IMR-90 (cell line): ENCODE measurements around the gene TLNRD1. TPM values are rescaled to one million over a fixed set of nuclear protein-coding genes. Genes with fewer than 3 reads are reported as not detected.

Experiments
- ATAC-seq: fragments of 200-7000 bp; cut with Tn5 transposase; 2 replicates; pipeline ENCODE4 v1.9.1; 2020; ENCODE audit warnings: low read depth, mild to moderate bottlenecking, moderate library complexity
- BruUV-seq: library from RNA; stranded (reverse); fragments of 400-500 nt; replicated peaks from 2 replicates; lab custom pipeline; 2021; lab: Mats Ljungman, UMichigan
- CTCF ChIA-PET: fragments of 300-600 bp; formaldehyde crosslinking; extraction: SDS; loops from one replicate; lab custom pipeline; 2021; ENCODE audit warnings: antibody characterized with exemption; lab: Yijun Ruan, JAX
- POLR2A ChIA-PET: fragments of 300-600 bp; sonication (Branson Sonifier 250); formaldehyde crosslinking; loops from one replicate; lab custom pipeline; 2022; ENCODE audit warnings: antibody characterized with exemption; ENCODE audit not compliant: unreplicated experiment; lab: Charles Lee
- DNase-seq: peaks from one replicate; pipeline ENCODE4 v3.0.0; 2013
- H2AFZ ChIP-seq: replicated peaks from 2 replicates; pipeline ENCODE3; 2013; ENCODE audit warnings: low read length, mild to moderate bottlenecking; ENCODE audit not compliant: poor library complexity
- H2AK5ac ChIP-seq: 2 replicates; pipeline ENCODE4 v1.6.1; 2013; ENCODE audit warnings: low read depth, low read length, inconsistent platforms
- H2AK9ac ChIP-seq: replicated peaks from 2 replicates; pipeline ENCODE3; 2013; ENCODE audit warnings: mild to moderate bottlenecking, low read depth, low read length, moderate library complexity; ENCODE audit not compliant: poor library complexity
- H2BK120ac ChIP-seq: 2 replicates; pipeline ENCODE4 v1.6.1; 2013; ENCODE audit warnings: low read depth, low read length, inconsistent platforms
- H2BK15ac ChIP-seq: 3 replicates; pipeline ENCODE4 v1.6.1; 2013; ENCODE audit warnings: low read depth, low read length, inconsistent platforms
- H2BK20ac ChIP-seq: 2 replicates; pipeline ENCODE4 v1.6.1; 2013; ENCODE audit warnings: low read depth, mild to moderate bottlenecking, inconsistent platforms, low read length, moderate library complexity
- H2BK5ac ChIP-seq: 2 replicates; pipeline ENCODE4 v1.6.1; 2013; ENCODE audit warnings: mild to moderate bottlenecking, low read depth, low read length, inconsistent platforms; ENCODE audit not compliant: poor library complexity, severe bottlenecking
- H3K14ac ChIP-seq: replicated peaks from 2 replicates; pipeline ENCODE4 v1.6.1; 2013; ENCODE audit warnings: low read depth, low read length, inconsistent platforms
- H3K18ac ChIP-seq: 2 replicates; pipeline ENCODE4 v1.6.1; 2013; ENCODE audit warnings: low read depth, low read length, control low read depth
- H3K23ac ChIP-seq: 2 replicates; pipeline ENCODE4 v1.6.1; 2013; ENCODE audit warnings: low read depth, low read length, inconsistent platforms
- H3K27ac ChIP-seq: 2 replicates; pipeline ENCODE4 v1.5.1; 2013; ENCODE audit warnings: mild to moderate bottlenecking, control low read depth, low read length; ENCODE audit not compliant: insufficient read depth
- H3K27me3 ChIP-seq: 2 replicates; pipeline ENCODE4 v1.6.1; 2013; ENCODE audit warnings: low read length; ENCODE audit not compliant: control insufficient read depth, insufficient read depth
- H3K36me3 ChIP-seq: 2 replicates; pipeline ENCODE4 v1.6.1; 2013; ENCODE audit warnings: low read length, mixed read lengths; ENCODE audit not compliant: control insufficient read depth, insufficient read depth
- H3K4ac ChIP-seq: 2 replicates; pipeline ENCODE4 v1.6.1; 2013; ENCODE audit warnings: low read depth, low read length, inconsistent platforms
- H3K4me1 ChIP-seq: 2 replicates; pipeline ENCODE4 v1.6.1; 2013; ENCODE audit warnings: low read length, mixed read lengths; ENCODE audit not compliant: control insufficient read depth, insufficient read depth
- H3K4me2 ChIP-seq: 2 replicates; pipeline ENCODE4 v1.6.1; 2013; ENCODE audit warnings: low read depth, mild to moderate bottlenecking, control low read depth, low read length, moderate library complexity
- H3K4me3 ChIP-seq: 2 replicates; pipeline ENCODE4 v1.5.1; 2013; ENCODE audit warnings: low read depth, mild to moderate bottlenecking, control low read depth, low read length, moderate library complexity; ENCODE audit not compliant: insufficient read depth
- H3K56ac ChIP-seq: 2 replicates; pipeline ENCODE4 v1.6.1; 2013; ENCODE audit warnings: low read length, inconsistent platforms; ENCODE audit not compliant: insufficient read depth; ENCODE audit errors: extremely low read depth
- H3K79me1 ChIP-seq, 2 experiments: 2 replicates each; pipeline ENCODE4 v1.6.1; 2013; ENCODE audit warnings: low read length in 2 of 2, inconsistent platforms in 1 of 2, low read depth in 1 of 2
- H3K9ac ChIP-seq: 2 replicates; pipeline ENCODE4 v1.6.1; 2013; ENCODE audit warnings: low read depth, low read length, control low read depth
- H3K9me1 ChIP-seq: 2 replicates; pipeline ENCODE4 v1.6.1; 2013; ENCODE audit warnings: low read length, inconsistent platforms; ENCODE audit not compliant: insufficient read depth
- H3K9me3 ChIP-seq: 2 replicates; pipeline ENCODE4 v1.6.1; 2013; ENCODE audit warnings: low read length; ENCODE audit not compliant: control insufficient read depth, insufficient read depth
- H4K20me1 ChIP-seq: 2 replicates; pipeline ENCODE4 v1.6.1; 2013; ENCODE audit warnings: low read length, inconsistent platforms; ENCODE audit not compliant: insufficient read depth
- H4K5ac ChIP-seq: 2 replicates; pipeline ENCODE4 v1.6.1; 2013; ENCODE audit warnings: mild to moderate bottlenecking, low read depth, low read length, control low read depth
- H4K8ac ChIP-seq, 2 experiments: 2 replicates each; pipeline ENCODE4 v1.6.1; 2013; ENCODE audit warnings: low read depth in 2 of 2, low read length in 2 of 2, control low read depth in 1 of 2, inconsistent platforms in 1 of 2
- H4K91ac ChIP-seq: 2 replicates; pipeline ENCODE4 v1.6.1; 2013; ENCODE audit warnings: low read depth, low read length, inconsistent platforms; ENCODE audit not compliant: insufficient read depth
- BHLHE40 ChIP-seq: fragments of 150-350 bp; IDR thresholded peaks from 2 replicates; pipeline ENCODE4 v1.6.1; 2016; ENCODE audit warnings: mild to moderate bottlenecking, low read depth, low read length
- CEBPB ChIP-seq: IDR thresholded peaks from 2 replicates; pipeline ENCODE4 v1.6.1; 2012; ENCODE audit warnings: low read depth, low read length, improper control_type of control experiment
- CHD1 ChIP-seq: IDR thresholded peaks from 2 replicates; pipeline ENCODE4 v1.6.1; 2012; ENCODE audit warnings: low read depth, low read length, improper control_type of control experiment
- FOS ChIP-seq: fragments of 150-350 bp; IDR thresholded peaks from 2 replicates; pipeline ENCODE4 v1.6.1; 2016; ENCODE audit warnings: low read depth, low read length
- MAFK ChIP-seq: IDR thresholded peaks from 2 replicates; pipeline ENCODE4 v1.6.1; 2012; ENCODE audit warnings: low read depth, low read length, improper control_type of control experiment
- MAZ ChIP-seq: IDR thresholded peaks from 2 replicates; pipeline ENCODE4 v1.6.1; 2012; ENCODE audit warnings: low read depth, mild to moderate bottlenecking, low read length, improper control_type of control experiment, moderate library complexity, borderline replicate concordance
- MXI1 ChIP-seq: IDR thresholded peaks from 2 replicates; pipeline ENCODE4 v1.6.1; 2012; ENCODE audit warnings: low read depth, mild to moderate bottlenecking, low read length, moderate library complexity, borderline replicate concordance
- NFE2L2 ChIP-seq: fragments of 150-350 bp; IDR thresholded peaks from 2 replicates; pipeline ENCODE4 v1.6.1; 2016; ENCODE audit warnings: low read depth, mild to moderate bottlenecking, low read length
- RAD21 ChIP-seq: IDR thresholded peaks from 2 replicates; pipeline ENCODE4 v1.6.1; 2012; ENCODE audit warnings: low read length, improper control_type of control experiment
- RCOR1 ChIP-seq: IDR thresholded peaks from 2 replicates; pipeline ENCODE4 v1.6.1; 2012; ENCODE audit warnings: mild to moderate bottlenecking, low read length, improper control_type of control experiment; ENCODE audit not compliant: insufficient replicate concordance
- RFX5 ChIP-seq: IDR thresholded peaks from 2 replicates; pipeline ENCODE4 v1.8.0; 2012; ENCODE audit warnings: low read depth, mild to moderate bottlenecking, low read length, moderate library complexity
- SMC3 ChIP-seq: fragments of 150-350 bp; IDR thresholded peaks from 2 replicates; pipeline ENCODE4 v1.6.1; 2016; ENCODE audit warnings: low read depth, mild to moderate bottlenecking, antibody characterized with exemption, low read length, moderate library complexity
- WGBS, 2 experiments: methylation state at CpG; one replicate each; pipeline versions ENCODE4 v1.1.5 to v1.1.7; 2013; ENCODE audit warnings: missing lambda C conversion rate in 2 of 2; ENCODE audit not compliant: insufficient read length in 1 of 2; ENCODE audit errors: extremely low coverage in 2 of 2; 5-methylcytosine and 5-hydroxymethylcytosine counted together
- dilution Hi-C: fragments of 300-500 bp; cut with HindIII; formaldehyde crosslinking; loops from one replicate; pipeline ENCODE4 v1.14.3; 2018; ENCODE audit warnings: low sequenced_read_pairs; ENCODE audit not compliant: unreplicated experiment
- in situ Hi-C: fragments of 300-500 bp; cut with MboI; formaldehyde crosslinking; loops from 3 replicates; pipeline ENCODE4 v1.14.3; 2019; ENCODE audit warnings: low sequenced_read_pairs, inconsistent platforms, mixed read lengths
- intact Hi-C: fragments of 100-400 bp; cut with micrococcal nuclease; formaldehyde crosslinking; loops from 2 replicates; pipeline ENCODE4 v1.10.0; 2022
- polyA plus RNA-seq, 3 experiments: library from polyadenylated mRNA; depleted of rRNA; stranded (reverse); fragments of >200 nt; gene quantifications; 2 replicates each; pipeline ENCODE4 v1.2.3, GENCODE V29; 2012; ENCODE audit warnings: low replicate concordance in 1 of 3
- total RNA-seq: library from RNA; depleted of rRNA; stranded (reverse); fragments of >200 nt; gene quantifications from 2 replicates; pipeline ENCODE4 v1.2.3, GENCODE V29; 2012
- TF ChIP-seq, protein P1 (sequence below): fragments of 150-350 bp; IDR thresholded peaks from 2 replicates; pipeline ENCODE4 v1.6.1; 2017; ENCODE audit warnings: mild to moderate bottlenecking, antibody characterized with exemption, low read length, low read depth
- TF ChIP-seq, protein P2 (sequence below): fragments of 150-350 bp; IDR thresholded peaks from 2 replicates; pipeline ENCODE4 v1.6.1; 2016; ENCODE audit warnings: low read depth, mild to moderate bottlenecking, low read length, moderate library complexity, borderline replicate concordance
- TF ChIP-seq, protein P3 (sequence below): conservative IDR thresholded peaks from 2 replicates; pipeline ENCODE4 v1.5.1; 2012; ENCODE audit warnings: mild to moderate bottlenecking, low read depth, low read length, improper control_type of control experiment

Gene TLNRD1
- total and polyA plus RNA-seq, 2 of the 4 experiments (the other 2 are of a cell fraction), result 2.2 to 6.8 TPM

DNA sequence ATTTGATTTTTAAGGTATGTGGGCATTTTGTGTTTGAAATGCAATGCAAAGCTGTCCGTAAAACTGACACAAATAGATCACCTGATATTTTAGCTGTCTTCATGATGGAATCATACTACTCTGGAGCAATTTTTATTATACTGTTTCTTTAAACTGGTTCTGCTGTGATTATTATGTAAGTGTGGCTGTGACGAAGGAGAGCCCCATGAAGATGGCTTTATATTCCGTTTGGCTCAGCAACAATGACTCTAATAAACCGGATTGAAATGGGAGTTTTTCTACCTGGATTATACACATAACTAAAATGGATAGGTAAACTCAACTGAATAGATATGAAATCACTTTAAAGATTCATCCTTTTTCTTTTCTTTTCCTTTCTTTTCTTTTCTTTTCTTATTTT, 9.4 kb downstream of the TLNRD1 start:
- ChIA-PET CTCF (no interaction called here), POLR2A (no interaction called here)
- H4K5ac ChIP-seq, result no peak overlapping the region
- no peak overlapping the region for H4K91ac ChIP-seq
- H3K4me1 ChIP-seq, result no peaks in the 10 kb centered on the region
- in situ Hi-C loops, result no loop called here
- no peak overlapping the region for H2BK15ac ChIP-seq
- no peak overlapping the region for H3K4me3 ChIP-seq
- ATAC-seq (no peak), DNase-seq (no peak)
- no peak overlapping the region for H3K4me2 ChIP-seq
- H2AK5ac ChIP-seq, result no peak overlapping the region
- dilution Hi-C loops, result no loop called here
- no peak overlapping the region for H3K18ac ChIP-seq
- intact Hi-C loops, result no loop called here
- no peak overlapping the region for H3K9ac ChIP-seq
- no peak overlapping the region for H2BK5ac ChIP-seq
- no peak overlapping the region for H2BK20ac ChIP-seq
- H3K14ac ChIP-seq, result no peak overlapping the region
- H3K23ac ChIP-seq, result no peak overlapping the region
- no peak overlapping the region for H3K4ac ChIP-seq
- H4K8ac ChIP-seq, result no peak overlapping the region
- no TSS peak for BruUV-seq
- H2AFZ ChIP-seq, result no peak overlapping the region
- H4K20me1 ChIP-seq, result peaks cover 9% of the 10 kb centered on the region; the same call in 1 of the 2 replicates
- no peak overlapping the region for H2BK120ac ChIP-seq
- no peaks in the 10 kb centered on the region; the same call in 1 of the 2 replicates for H3K36me3 ChIP-seq
- no peak overlapping the region for H3K27ac ChIP-seq
- TF ChIP-seq MAZ (no peak), SMC3 (no peak), MXI1 (no peak), BHLHE40 (no peak), MAFK (no peak), RCOR1 (no peak), FOS (no peak), CEBPB (no peak), RFX5 (no peak), CHD1 (no peak), RAD21 (no peak), NFE2L2 (no peak)
- TF ChIP-seq, protein P1, sequence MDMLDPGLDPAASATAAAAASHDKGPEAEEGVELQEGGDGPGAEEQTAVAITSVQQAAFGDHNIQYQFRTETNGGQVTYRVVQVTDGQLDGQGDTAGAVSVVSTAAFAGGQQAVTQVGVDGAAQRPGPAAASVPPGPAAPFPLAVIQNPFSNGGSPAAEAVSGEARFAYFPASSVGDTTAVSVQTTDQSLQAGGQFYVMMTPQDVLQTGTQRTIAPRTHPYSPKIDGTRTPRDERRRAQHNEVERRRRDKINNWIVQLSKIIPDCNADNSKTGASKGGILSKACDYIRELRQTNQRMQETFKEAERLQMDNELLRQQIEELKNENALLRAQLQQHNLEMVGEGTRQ, result no peak
- TF ChIP-seq, protein P2, sequence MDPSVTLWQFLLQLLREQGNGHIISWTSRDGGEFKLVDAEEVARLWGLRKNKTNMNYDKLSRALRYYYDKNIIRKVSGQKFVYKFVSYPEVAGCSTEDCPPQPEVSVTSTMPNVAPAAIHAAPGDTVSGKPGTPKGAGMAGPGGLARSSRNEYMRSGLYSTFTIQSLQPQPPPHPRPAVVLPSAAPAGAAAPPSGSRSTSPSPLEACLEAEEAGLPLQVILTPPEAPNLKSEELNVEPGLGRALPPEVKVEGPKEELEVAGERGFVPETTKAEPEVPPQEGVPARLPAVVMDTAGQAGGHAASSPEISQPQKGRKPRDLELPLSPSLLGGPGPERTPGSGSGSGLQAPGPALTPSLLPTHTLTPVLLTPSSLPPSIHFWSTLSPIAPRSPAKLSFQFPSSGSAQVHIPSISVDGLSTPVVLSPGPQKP, result no peak
- TF ChIP-seq, protein P3, sequence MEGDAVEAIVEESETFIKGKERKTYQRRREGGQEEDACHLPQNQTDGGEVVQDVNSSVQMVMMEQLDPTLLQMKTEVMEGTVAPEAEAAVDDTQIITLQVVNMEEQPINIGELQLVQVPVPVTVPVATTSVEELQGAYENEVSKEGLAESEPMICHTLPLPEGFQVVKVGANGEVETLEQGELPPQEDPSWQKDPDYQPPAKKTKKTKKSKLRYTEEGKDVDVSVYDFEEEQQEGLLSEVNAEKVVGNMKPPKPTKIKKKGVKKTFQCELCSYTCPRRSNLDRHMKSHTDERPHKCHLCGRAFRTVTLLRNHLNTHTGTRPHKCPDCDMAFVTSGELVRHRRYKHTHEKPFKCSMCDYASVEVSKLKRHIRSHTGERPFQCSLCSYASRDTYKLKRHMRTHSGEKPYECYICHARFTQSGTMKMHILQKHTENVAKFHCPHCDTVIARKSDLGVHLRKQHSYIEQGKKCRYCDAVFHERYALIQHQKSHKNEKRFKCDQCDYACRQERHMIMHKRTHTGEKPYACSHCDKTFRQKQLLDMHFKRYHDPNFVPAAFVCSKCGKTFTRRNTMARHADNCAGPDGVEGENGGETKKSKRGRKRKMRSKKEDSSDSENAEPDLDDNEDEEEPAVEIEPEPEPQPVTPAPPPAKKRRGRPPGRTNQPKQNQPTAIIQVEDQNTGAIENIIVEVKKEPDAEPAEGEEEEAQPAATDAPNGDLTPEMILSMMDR, result no peak
- H3K27me3 ChIP-seq, result no peaks in the 10 kb centered on the region
- peaks cover 14 to 61% of the 10 kb centered on the region in 2 experiments for H3K79me1 ChIP-seq
- peaks cover 3% of the 10 kb centered on the region for H3K9me1 ChIP-seq
- no CpG with 5 or more reads among the region's 4 CpGs for WGBS, 2 experiments
- H3K56ac ChIP-seq, result no peak overlapping the region
- no peaks in the 10 kb centered on the region for H3K9me3 ChIP-seq
- no peak overlapping the region for H2AK9ac ChIP-seq
